ENCODE measurements around the gene CNTLN. TPM values are rescaled to one million over a fixed set of nuclear protein-coding genes. Genes with fewer than 3 reads are reported as not detected.
"Not testable (repeated sequence)": the region's sequence is repeated elsewhere in the genome, so short reads cannot be mapped to it uniquely, and the experiment has no call there.

The CNTLN gene
- total RNA-seq, 4 donors from 2014 or later, result 3.9 to 39.6 (median 7.4) TPM

- no peak for DNase-seq
- peaks cover 0 to 8% (median 0%) of the 10 kb centered on the region in 4 donors for H3K9me3 ChIP-seq
- H3K4me3 ChIP-seq, result no peak overlapping the region
- no peak overlapping the region for H3K27ac ChIP-seq
- TF ChIP-seq CTCF (IDR thresholded peaks at IDR 0.05), result no peak
- no peak for TF ChIP-seq POLR2A (IDR thresholded peaks at IDR 0.05)
- H3K27me3 ChIP-seq, result no peaks in the 10 kb centered on the region
- no peaks in the 10 kb centered on the region for H3K36me3 ChIP-seq
- no peaks in the 10 kb centered on the region for H3K4me1 ChIP-seq
These were observed 116.3 kb downstream of the CNTLN start for GRCh38 chr9:17251100-17251499.

GRCh38 chr9:17268531-17269188, 133.8 kb downstream of the CNTLN start:
- H3K4me3 ChIP-seq, H3K9me3 ChIP-seq, DNase-seq, H3K27me3 ChIP-seq, H3K4me1 ChIP-seq, H3K27ac ChIP-seq, H3K36me3 ChIP-seq: not testable (repeated sequence)

- H3K27me3 ChIP-seq, result no peaks in the 10 kb centered on the region
- H3K4me1 ChIP-seq, result no peaks in the 10 kb centered on the region
- no peak for DNase-seq
- H3K27ac ChIP-seq, result no peak overlapping the region
- H3K36me3 ChIP-seq, result no peaks in the 10 kb centered on the region
- H3K4me3 ChIP-seq, result no peak overlapping the region
- no peak for TF ChIP-seq CTCF (IDR thresholded peaks at IDR 0.05)
- no peak for TF ChIP-seq POLR2A (IDR thresholded peaks at IDR 0.05)
- H3K9me3 ChIP-seq, result no peaks in the 10 kb centered on the region
These were observed 135.0 kb downstream of the CNTLN start for GRCh38 chr9:17269799-17270198.

- DNase-seq, result no peak
- H3K4me3 ChIP-seq, result no peak overlapping the region
- no peak overlapping the region for H3K27ac ChIP-seq
- no peaks in the 10 kb centered on the region for H3K4me1 ChIP-seq
- TF ChIP-seq CTCF (IDR thresholded peaks at IDR 0.05), result no peak
- TF ChIP-seq POLR2A (IDR thresholded peaks at IDR 0.05), result no peak
- no peaks in the 10 kb centered on the region for H3K27me3 ChIP-seq
- H3K36me3 ChIP-seq, result no peaks in the 10 kb centered on the region
- H3K9me3 ChIP-seq, result no peaks in the 10 kb centered on the region
These were observed 137.7 kb downstream of the CNTLN start for GRCh38 chr9:17272536-17272935.

- TF ChIP-seq CTCF (IDR thresholded peaks at IDR 0.05) (no peak), POLR2A (IDR thresholded peaks at IDR 0.05) (no peak)
These were observed 145.6 kb downstream of the CNTLN start for GRCh38 chr9:17280350-17281012.

GRCh38 chr9:17290673-17291072, 155.8 kb downstream of the CNTLN start:
- not testable (repeated sequence) for H3K4me3 ChIP-seq, H3K36me3 ChIP-seq, DNase-seq, H3K4me1 ChIP-seq, H3K27me3 ChIP-seq, H3K9me3 ChIP-seq, H3K27ac ChIP-seq

More at GRCh38 chr9:17280350-17281012, 145.6 kb downstream of the CNTLN start:
- no peak for DNase-seq
- Histone ChIP-seq H3K36me3 (no peaks in the 10 kb centered on the region), H3K27ac (no peak overlapping the region), H3K9me3 (no peaks in the 10 kb centered on the region), H3K27me3 (no peaks in the 10 kb centered on the region), H3K4me1 (no peaks in the 10 kb centered on the region), H3K4me3 (no peak overlapping the region)
